ENCODE results near the gene GRID1. TPM values are rescaled to one million over a fixed set of nuclear protein-coding genes. Genes with fewer than 3 reads are reported as not detected.
"Not testable (repeated sequence)": the region's sequence is repeated elsewhere in the genome, so short reads cannot be mapped to it uniquely, and the experiment has no call there.

GRID1 gene
- total RNA-seq, 2 experiments from 2014 or later, result not detected

DNA sequence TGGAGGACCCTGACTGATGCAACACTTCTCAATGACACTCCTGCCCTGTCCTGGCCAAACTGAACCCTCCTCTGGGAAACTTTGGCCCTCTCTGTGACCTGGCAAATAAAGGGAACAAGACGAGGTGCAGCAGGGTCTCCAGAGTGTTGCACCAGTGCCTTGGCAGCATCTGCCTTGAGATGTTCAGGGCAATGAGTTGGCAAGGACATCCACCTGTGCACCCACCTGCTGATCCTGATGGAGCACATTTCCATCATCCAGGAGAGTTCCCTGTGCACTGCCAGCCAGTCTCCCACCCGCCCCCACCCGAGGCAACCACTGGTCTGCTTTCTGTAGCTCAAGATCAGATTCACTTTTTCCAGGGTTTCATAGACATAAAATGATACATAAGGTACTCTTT lies 407.4 kb downstream of the GRID1 start:
- Mint-ChIP-seq H3K4me1 (no peaks in the 10 kb centered on the region), H3K36me3 (no peaks in the 10 kb centered on the region), H3K27me3 (peaks cover 1% of the 10 kb centered on the region), H3K27ac (no peak overlapping the region), H3K4me3 (no peak overlapping the region), H3K9me3 (no peaks in the 10 kb centered on the region)
- POLR2A ChIA-PET, result no interaction called here
- ATAC-seq (ENCODE audit: low read depth) (no peak), DNase-seq (no peak)

DNA sequence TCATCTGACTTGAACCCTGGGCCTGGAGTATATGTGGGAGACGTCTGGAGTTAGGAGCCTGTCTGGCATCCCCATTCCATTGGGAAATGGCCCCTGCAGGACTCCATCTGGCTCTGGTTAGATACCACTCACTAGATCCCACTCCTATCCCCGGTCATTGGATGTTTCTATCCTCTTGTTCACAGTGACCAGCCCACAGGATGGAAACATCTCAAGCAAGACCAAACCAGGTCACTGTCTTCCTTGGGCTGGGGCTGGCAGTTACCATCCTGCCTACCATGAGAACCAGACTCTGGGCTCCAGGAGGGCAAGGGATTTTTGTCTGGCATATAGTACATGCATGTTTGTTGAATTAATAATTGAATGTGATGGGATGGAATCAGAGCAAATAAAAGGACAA lies 415.7 kb downstream of the GRID1 start:
- POLR2A ChIA-PET, result no interaction called here
- DNase-seq, result no peak
- ATAC-seq (ENCODE audit: low read depth), result no peak
- H3K27ac Mint-ChIP-seq, result no peak overlapping the region
- H3K36me3 Mint-ChIP-seq, result no peaks in the 10 kb centered on the region
- peaks cover 6% of the 10 kb centered on the region for H3K27me3 Mint-ChIP-seq
- no peaks in the 10 kb centered on the region for H3K9me3 Mint-ChIP-seq
- no peaks in the 10 kb centered on the region for H3K4me1 Mint-ChIP-seq
- H3K4me3 Mint-ChIP-seq, result no peak overlapping the region

DNA sequence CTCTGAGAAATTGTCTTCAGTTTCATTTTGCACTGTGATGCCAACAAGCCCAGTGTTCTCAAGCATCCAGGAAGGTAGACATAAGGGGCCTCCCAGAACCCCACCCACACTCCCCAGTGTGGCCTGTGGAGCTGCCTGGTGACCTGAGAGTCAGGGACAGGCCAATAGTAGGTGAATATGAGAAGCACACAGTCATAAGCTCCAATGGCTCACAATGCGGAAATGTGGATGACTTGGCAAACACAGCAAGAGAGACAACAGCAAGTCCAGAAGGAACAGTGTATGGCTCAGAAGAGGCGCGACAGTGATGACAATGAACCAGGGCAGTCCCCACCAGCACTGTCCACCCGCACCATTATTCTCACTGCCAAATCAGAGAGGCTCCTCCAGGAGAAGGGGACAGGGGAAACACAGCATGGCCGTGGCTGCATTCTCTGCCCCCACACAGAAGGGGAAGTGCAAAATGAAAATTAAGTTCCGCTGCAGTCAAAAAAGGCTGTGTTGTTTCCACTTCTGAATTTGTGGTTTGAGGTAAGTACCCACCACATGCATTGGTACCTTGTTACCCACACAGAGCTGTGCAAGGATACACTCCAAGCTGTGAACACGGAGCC lies 419.8 kb downstream of the GRID1 start:
- Mint-ChIP-seq H3K27ac (no peak overlapping the region), H3K9me3 (no peaks in the 10 kb centered on the region), H3K36me3 (no peaks in the 10 kb centered on the region), H3K4me1 (no peaks in the 10 kb centered on the region), H3K27me3 (peaks cover 13% of the 10 kb centered on the region), H3K4me3 (no peak overlapping the region)
- ATAC-seq (ENCODE audit: low read depth) (no peak), DNase-seq (no peak)
- POLR2A ChIA-PET, result no interaction called here

DNA sequence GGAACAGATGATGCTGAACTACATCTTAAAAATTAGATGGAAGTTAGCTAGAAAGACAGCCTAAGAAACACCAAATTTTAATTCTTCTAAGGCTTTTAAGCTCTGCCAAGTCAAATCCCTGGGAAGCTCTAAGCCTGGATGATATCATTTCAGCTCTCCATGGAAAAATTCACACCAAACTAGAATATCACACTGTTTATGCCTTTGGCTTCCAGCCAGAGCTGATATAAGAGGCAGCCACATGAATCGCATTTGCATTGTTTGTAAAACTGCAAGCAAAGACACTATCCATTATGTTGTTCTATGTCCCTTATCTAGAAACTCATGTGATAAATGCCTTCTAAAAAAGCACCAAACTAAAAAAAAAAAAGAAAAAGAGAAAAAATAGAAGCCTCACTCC lies 430.4 kb downstream of the GRID1 start:
- H3K4me3 Mint-ChIP-seq, result no peak overlapping the region
- H3K9me3 Mint-ChIP-seq, result no peaks in the 10 kb centered on the region
- POLR2A ChIA-PET, result no interaction called here
- DNase-seq (no peak), ATAC-seq (ENCODE audit: low read depth) (no peak)
- H3K36me3 Mint-ChIP-seq, result no peaks in the 10 kb centered on the region
- H3K27ac Mint-ChIP-seq, result no peak overlapping the region
- H3K27me3 Mint-ChIP-seq, result no peaks in the 10 kb centered on the region
- no peaks in the 10 kb centered on the region for H3K4me1 Mint-ChIP-seq

DNA sequence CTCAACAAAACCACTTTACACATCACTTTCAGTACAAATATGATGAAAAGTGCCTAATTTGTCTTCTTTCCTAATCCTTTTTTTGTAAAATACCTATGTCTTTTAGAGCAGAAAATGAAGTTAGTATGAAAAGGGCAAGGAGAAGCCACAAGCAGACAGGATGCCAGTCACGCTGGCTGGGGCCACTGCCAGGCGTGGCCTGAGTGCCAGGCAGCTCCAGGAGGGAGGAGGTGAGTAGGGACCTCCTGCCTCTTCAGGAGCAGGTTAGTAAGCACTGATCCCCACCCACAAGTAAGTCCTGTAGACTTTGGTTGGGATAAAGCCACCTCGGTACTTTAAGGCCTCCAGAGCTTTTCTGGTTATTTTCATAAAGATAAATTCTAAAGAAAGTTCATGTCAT lies 432.0 kb downstream of the GRID1 start:
- DNase-seq (no peak), ATAC-seq (ENCODE audit: low read depth) (no peak)
- Mint-ChIP-seq H3K4me3 (no peak overlapping the region), H3K4me1 (no peaks in the 10 kb centered on the region), H3K27me3 (no peaks in the 10 kb centered on the region), H3K9me3 (no peaks in the 10 kb centered on the region), H3K27ac (no peak overlapping the region), H3K36me3 (no peaks in the 10 kb centered on the region)
- POLR2A ChIA-PET, result no interaction called here

DNA sequence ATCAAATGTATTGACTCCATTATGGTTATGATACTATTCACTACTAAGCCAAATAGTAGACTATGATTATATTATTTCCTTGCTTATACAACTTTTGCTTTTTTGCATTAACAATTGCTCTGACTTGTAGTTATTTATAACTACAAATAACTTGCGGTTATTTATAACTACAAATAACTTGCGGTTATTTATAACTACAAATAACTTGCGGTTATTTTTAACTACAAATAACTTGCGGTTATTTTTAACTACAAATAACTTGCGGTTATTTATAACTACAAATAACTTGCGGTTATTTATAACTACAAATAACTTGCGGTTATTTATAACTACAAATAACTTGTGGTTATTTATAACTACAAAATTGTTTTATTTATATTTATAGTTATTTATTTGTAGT lies 436.6 kb downstream of the GRID1 start:
- H3K4me3 Mint-ChIP-seq; H3K9me3 Mint-ChIP-seq; H3K4me1 Mint-ChIP-seq; H3K27ac Mint-ChIP-seq; H3K27me3 Mint-ChIP-seq; POLR2A ChIA-PET; DNase-seq; ATAC-seq (ENCODE audit: low read depth); H3K36me3 Mint-ChIP-seq: not testable (repeated sequence)

DNA sequence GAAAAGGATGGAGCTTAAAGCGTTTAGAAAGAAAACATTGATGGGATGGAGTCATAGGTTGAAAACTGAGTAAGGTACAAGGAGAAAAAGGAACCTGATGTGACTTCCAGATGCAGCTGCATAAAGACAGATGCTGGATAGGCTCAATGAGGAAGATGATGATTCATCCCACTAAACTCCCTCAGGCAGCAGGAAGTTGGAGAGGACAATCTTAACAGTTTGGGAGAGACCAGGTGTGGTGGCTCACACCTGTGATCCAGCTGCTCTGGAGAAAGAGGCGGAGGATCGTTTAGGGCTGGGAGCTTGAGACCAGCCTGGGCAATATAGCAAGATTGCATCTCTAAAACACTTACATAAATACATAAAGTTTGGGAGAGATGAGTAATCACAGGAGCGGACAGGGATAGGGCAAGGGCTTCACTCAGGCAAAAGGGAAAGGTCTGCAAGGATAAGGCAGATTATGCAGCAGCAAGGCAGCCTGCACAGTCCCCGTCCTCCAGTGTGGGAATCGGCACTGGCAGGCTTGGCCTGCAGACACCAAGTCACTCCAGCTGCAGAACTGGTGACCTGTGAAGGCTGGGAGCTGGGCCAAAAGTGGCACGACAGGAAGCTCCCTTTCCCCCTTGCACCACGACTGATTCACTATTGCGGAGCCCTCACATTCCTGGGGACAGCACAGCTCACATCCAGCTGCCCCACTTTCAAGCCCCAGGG lies 438.5 kb downstream of the GRID1 start:
- peaks cover 3% of the 10 kb centered on the region for H3K4me1 Mint-ChIP-seq
- POLR2A ChIA-PET, result no interaction called here
- H3K36me3 Mint-ChIP-seq, result no peaks in the 10 kb centered on the region
- no peak for ATAC-seq (ENCODE audit: low read depth)
- H3K27me3 Mint-ChIP-seq, result no peaks in the 10 kb centered on the region
- no peak overlapping the region for H3K27ac Mint-ChIP-seq
- no peak overlapping the region for H3K4me3 Mint-ChIP-seq
- no peaks in the 10 kb centered on the region for H3K9me3 Mint-ChIP-seq
- DNase-seq, result no peak

DNA sequence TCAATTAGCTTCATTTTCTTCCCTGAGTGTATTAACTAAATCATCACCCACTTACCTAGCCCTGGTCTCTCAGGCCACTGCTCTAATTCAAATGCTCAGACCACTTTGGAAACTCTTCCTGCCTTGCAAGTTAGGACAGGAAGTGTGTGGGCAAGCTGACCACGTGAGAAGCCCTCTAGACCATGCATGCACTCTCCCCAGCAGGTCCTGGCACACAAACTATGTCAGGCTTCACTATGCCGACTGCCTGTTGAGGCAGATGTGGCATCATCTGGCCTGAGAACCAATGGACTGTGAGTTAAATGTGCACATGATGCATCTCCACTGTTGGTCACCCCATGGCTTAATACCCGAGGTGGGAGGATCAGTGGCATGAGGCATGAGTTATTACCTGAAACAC lies 439.6 kb downstream of the GRID1 start:
- H3K9me3 Mint-ChIP-seq, result no peaks in the 10 kb centered on the region
- no peak for DNase-seq
- H3K27ac Mint-ChIP-seq, result no peak overlapping the region
- H3K27me3 Mint-ChIP-seq, result no peaks in the 10 kb centered on the region
- ATAC-seq (ENCODE audit: low read depth), result no peak
- H3K36me3 Mint-ChIP-seq, result no peaks in the 10 kb centered on the region
- H3K4me1 Mint-ChIP-seq, result peaks cover 3% of the 10 kb centered on the region
- POLR2A ChIA-PET, result no interaction called here
- no peak overlapping the region for H3K4me3 Mint-ChIP-seq

DNA sequence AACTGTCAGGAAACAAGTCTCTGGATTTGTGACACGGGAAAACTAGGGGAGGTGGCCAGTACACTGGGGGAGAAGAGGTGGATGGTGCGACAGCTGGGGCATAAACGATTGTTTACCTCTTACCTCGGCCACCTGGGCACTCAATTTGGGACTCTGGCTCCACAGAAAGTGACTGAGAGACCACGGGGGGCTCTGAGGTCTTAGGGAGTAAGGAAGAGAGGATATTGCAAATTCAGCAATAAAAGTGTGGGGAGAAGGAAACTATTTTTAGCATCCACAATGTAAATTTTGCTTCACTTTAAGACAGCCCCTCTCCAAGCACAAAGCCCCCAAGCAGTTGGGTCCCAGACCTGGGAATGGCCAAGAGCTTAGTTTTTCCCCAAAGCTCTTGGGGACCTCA lies 440.5 kb downstream of the GRID1 start:
- Mint-ChIP-seq H3K36me3 (no peaks in the 10 kb centered on the region), H3K27ac (no peak overlapping the region), H3K27me3 (no peaks in the 10 kb centered on the region), H3K4me3 (no peak overlapping the region), H3K4me1 (peaks cover 3% of the 10 kb centered on the region), H3K9me3 (no peaks in the 10 kb centered on the region)
- POLR2A ChIA-PET, result no interaction called here
- ATAC-seq (ENCODE audit: low read depth), result no peak
- DNase-seq, result no peak

DNA sequence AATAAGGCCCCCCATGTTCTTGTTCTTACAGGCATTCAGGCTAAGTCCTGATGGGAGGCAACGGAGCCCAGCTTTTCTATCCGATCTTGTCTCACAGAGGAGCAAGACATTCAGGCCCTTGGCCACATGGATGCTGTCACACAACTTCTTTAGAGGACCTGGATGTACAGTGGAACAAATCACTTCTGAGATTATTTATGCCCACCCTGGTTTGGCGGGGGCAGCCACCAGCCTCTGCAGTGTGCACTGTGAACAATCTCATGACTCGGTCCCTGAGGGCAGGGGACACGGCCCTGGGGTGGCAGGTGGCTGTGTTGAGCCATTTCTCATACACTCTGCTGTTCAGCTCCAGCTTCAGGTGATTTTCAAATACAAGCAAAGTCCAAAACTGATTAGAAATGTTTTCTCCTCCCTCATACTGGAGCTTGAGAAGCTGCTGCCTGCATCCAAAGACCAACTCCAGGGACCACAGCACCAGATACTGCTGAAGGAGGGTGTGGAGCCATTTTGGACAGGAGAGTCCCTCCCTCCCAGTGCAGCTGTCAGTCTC lies 441.3 kb downstream of the GRID1 start:
- no peak for ATAC-seq (ENCODE audit: low read depth)
- Mint-ChIP-seq H3K4me1 (peaks cover 3% of the 10 kb centered on the region), H3K9me3 (no peaks in the 10 kb centered on the region), H3K27me3 (no peaks in the 10 kb centered on the region), H3K4me3 (no peak overlapping the region), H3K27ac (no peak overlapping the region), H3K36me3 (no peaks in the 10 kb centered on the region)
- no peak for DNase-seq
- POLR2A ChIA-PET, result no interaction called here

DNA sequence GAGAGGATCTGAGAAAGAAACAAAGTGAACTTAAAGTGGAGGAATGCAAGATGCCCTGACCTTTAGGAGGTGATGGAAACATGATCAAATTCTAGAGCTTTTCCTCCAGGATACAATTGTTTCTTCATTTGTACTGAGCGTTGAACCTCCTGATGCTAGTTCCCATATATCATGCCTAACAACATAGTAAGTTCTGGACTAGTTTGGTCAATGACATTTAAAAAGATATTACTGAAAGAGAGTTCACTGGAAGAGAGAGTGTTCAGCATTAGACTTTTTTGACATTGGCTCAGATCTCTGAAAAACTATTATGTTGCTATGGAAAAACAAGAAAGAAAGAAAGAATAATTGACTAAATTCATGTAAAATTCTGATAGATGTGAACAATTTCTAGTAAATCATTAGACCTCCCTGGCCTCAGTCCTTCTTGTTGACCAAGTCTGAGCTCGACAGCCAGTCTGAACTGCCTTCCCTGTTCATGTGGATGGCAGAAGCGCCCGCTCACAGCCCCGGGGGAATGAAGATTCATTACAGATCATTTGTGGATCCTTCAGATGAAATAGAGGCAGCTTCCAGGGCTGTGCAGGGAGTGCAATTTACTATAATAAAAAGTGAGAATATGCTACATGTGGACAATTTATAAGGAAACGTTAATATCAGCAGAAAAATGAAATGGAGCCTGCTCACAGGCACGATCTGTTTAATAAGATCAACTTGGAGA lies 442.1 kb downstream of the GRID1 start:
- no peak overlapping the region for H3K4me3 Mint-ChIP-seq
- DNase-seq (no peak), ATAC-seq (ENCODE audit: low read depth) (no peak)
- H3K27ac Mint-ChIP-seq, result no peak overlapping the region
- POLR2A ChIA-PET, result no interaction called here
- H3K9me3 Mint-ChIP-seq, result no peaks in the 10 kb centered on the region
- H3K27me3 Mint-ChIP-seq, result peaks cover under 1% of the 10 kb centered on the region
- peaks cover 3% of the 10 kb centered on the region for H3K4me1 Mint-ChIP-seq
- H3K36me3 Mint-ChIP-seq, result no peaks in the 10 kb centered on the region

DNA sequence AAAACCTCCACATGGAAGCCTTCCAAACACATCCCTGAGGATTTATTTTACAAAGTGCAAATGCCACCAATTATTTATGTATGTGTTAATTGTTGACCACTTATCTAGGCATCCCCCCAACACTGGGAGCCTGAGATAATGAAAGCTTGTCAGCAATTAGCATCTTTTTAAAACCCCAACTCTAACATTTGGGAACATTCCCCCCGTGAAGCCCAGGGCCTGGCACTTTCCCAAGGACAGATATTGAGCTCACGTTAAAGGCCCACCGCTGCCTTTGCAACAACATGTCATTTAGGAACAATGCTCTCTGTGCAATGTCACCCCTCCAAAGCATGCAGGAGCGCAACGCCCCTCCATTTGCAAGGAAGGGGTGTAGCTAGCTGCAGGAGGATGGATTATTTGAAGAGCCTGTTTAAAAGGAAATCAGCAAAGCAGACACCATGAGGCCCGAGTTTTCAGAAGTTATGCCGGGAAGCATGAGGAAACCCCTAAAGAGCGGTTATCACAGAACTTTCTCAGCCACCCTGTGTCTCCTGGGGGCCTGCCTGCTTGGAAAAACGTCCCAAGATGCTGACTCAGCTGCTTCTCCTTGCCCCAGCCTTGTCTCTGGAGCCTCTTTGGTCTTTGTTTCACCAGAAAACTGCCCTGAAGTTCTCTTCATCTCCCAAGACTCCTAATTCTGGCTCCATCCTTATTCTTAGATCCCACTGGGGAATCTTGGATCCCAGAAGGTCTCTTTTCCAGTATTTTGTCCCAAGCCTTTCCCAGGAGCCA lies 444.1 kb downstream of the GRID1 start:
- Mint-ChIP-seq H3K4me1 (peaks cover 3% of the 10 kb centered on the region), H3K9me3 (no peaks in the 10 kb centered on the region), H3K27ac (no peak overlapping the region), H3K36me3 (no peaks in the 10 kb centered on the region), H3K4me3 (no peak overlapping the region), H3K27me3 (peaks cover 2% of the 10 kb centered on the region)
- ATAC-seq (ENCODE audit: low read depth), result no peak
- no peak for DNase-seq
- POLR2A ChIA-PET, result no interaction called here

DNA sequence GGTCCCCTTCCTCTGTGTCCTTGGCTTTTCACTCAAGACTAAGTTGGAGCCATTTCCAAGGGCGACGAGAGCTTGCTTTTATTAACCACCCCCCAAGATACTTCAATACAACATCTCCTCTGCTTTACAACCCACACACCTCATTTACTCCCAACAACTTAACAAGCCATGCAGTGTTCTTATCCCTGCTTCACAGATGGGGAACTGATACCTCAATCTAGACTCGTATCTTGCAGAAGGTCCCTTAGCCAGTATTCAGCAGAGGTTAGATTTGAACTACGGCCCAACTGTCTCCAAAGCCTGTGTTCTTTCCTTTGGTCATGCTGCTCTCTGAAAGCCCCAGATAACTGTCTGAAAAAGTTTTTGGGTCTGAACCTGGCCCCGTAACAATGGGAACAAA lies 444.8 kb downstream of the GRID1 start:
- no peaks in the 10 kb centered on the region for H3K36me3 Mint-ChIP-seq
- DNase-seq, result no peak
- H3K27ac Mint-ChIP-seq, result no peak overlapping the region
- H3K9me3 Mint-ChIP-seq, result no peaks in the 10 kb centered on the region
- peaks cover 2% of the 10 kb centered on the region for H3K27me3 Mint-ChIP-seq
- H3K4me3 Mint-ChIP-seq, result no peak overlapping the region
- ATAC-seq (ENCODE audit: low read depth), result no peak
- peaks cover under 1% of the 10 kb centered on the region for H3K4me1 Mint-ChIP-seq
- POLR2A ChIA-PET, result no interaction called here

All from activated naive CD8-positive, alpha-beta T cell treated with anti-CD3 and anti-CD28 coated beads, Interleukin-2, amount 10 ng/mL, durations not matched to agents 7 days and 5 days (primary cell).